IPS-20b (cell line): ENCODE data around the gene CAV1.
A peak's percentile ranks its signal among the peaks of the same experiment; 100 is the strongest.

ENCODE experiments used
- H3K27ac ChIP-seq: one replicate; pipeline ENCODE4 v1.5.1; 2013; ENCODE audit warnings: low read length
- H3K27me3 ChIP-seq: 2 replicates; pipeline ENCODE4 v1.6.1; 2013; ENCODE audit warnings: mild to moderate bottlenecking, low read length, inconsistent platforms; ENCODE audit not compliant: insufficient read depth
- H3K36me3 ChIP-seq: 2 replicates; pipeline ENCODE4 v1.6.1; 2013; ENCODE audit warnings: low read depth, mild to moderate bottlenecking, inconsistent platforms, low read length, moderate library complexity; ENCODE audit not compliant: insufficient read depth
- H3K4me1 ChIP-seq: 2 replicates; pipeline ENCODE4 v1.6.1; 2013; ENCODE audit warnings: mild to moderate bottlenecking, control low read depth, inconsistent platforms, low read length, moderate library complexity; ENCODE audit not compliant: insufficient read depth
- H3K4me3 ChIP-seq: 2 replicates; pipeline ENCODE4 v1.5.1; 2013; ENCODE audit warnings: mild to moderate bottlenecking, low read length, inconsistent platforms
- H3K9ac ChIP-seq: 2 replicates; pipeline ENCODE4 v1.6.1; 2013; ENCODE audit warnings: low read depth, mild to moderate bottlenecking, inconsistent platforms, low read length, moderate library complexity
- H3K9me3 ChIP-seq: 2 replicates; pipeline ENCODE4 v1.6.1; 2013; ENCODE audit warnings: mild to moderate bottlenecking, low read depth, low read length, inconsistent platforms; ENCODE audit not compliant: insufficient read depth

Gene CAV1

GRCh38 chr7:116525298-116525912 lies 569 bp downstream of the CAV1 start:
- H3K9me3 ChIP-seq = no peaks in the 10 kb centered on the region
- H3K4me3 ChIP-seq = peak overlapping the region; percentile 90
- no peak overlapping the region for H3K27ac ChIP-seq
- H3K9ac ChIP-seq = peak overlapping the region; percentile 63
- peaks cover 48% of the 10 kb centered on the region for H3K27me3 ChIP-seq
- no peaks in the 10 kb centered on the region for H3K36me3 ChIP-seq
- H3K4me1 ChIP-seq = peaks cover 25% of the 10 kb centered on the region

GRCh38 chr7:116525913-116526861 lies 1.4 kb downstream of the CAV1 start:
- H3K4me1 ChIP-seq = peaks cover 23% of the 10 kb centered on the region
- H3K27ac ChIP-seq = no peak overlapping the region
- no peaks in the 10 kb centered on the region for H3K9me3 ChIP-seq
- H3K36me3 ChIP-seq = no peaks in the 10 kb centered on the region
- H3K9ac ChIP-seq = peak overlapping the region; percentile 63; the same call in 1 of the 2 replicates
- peaks cover 48% of the 10 kb centered on the region for H3K27me3 ChIP-seq
- H3K4me3 ChIP-seq = peak overlapping the region; percentile 90

- Histone ChIP-seq H3K9me3 (no peaks in the 10 kb centered on the region), H3K9ac (peak overlapping the region; percentile 63; the same call in 1 of the 2 replicates), H3K4me1 (peaks cover 16% of the 10 kb centered on the region), H3K27me3 (peaks cover 48% of the 10 kb centered on the region), H3K36me3 (no peaks in the 10 kb centered on the region), H3K4me3 (peak overlapping the region; percentile 90), H3K27ac (no peak overlapping the region)
Observed at GRCh38 chr7:116526897-116527296, 2.1 kb downstream of the CAV1 start.

GRCh38 chr7:116527521-116527920 lies 2.7 kb downstream of the CAV1 start:
- no peaks in the 10 kb centered on the region for H3K36me3 ChIP-seq
- H3K4me1 ChIP-seq = peaks cover 10% of the 10 kb centered on the region
- no peaks in the 10 kb centered on the region for H3K9me3 ChIP-seq
- peaks cover 48% of the 10 kb centered on the region for H3K27me3 ChIP-seq
- no peak overlapping the region for H3K27ac ChIP-seq
- H3K9ac ChIP-seq = no peak overlapping the region
- H3K4me3 ChIP-seq = 0 out of 2 replicates have a peak overlapping the region, but pooled peaks have one; percentile 90

- no peak overlapping the region for H3K9ac ChIP-seq
- H3K4me1 ChIP-seq = peaks cover 7% of the 10 kb centered on the region
- H3K27me3 ChIP-seq = peaks cover 48% of the 10 kb centered on the region
- H3K27ac ChIP-seq = no peak overlapping the region
- no peaks in the 10 kb centered on the region for H3K9me3 ChIP-seq
- H3K4me3 ChIP-seq = no peak overlapping the region
- H3K36me3 ChIP-seq = no peaks in the 10 kb centered on the region
Observed at GRCh38 chr7:116528008-116528789, 3.4 kb downstream of the CAV1 start.

- peaks cover 3% of the 10 kb centered on the region for H3K4me1 ChIP-seq
- H3K9me3 ChIP-seq = no peaks in the 10 kb centered on the region
- peaks cover 42% of the 10 kb centered on the region for H3K27me3 ChIP-seq
- no peak overlapping the region for H3K27ac ChIP-seq
- no peaks in the 10 kb centered on the region for H3K36me3 ChIP-seq
- H3K4me3 ChIP-seq = no peak overlapping the region
- no peak overlapping the region for H3K9ac ChIP-seq
Observed at GRCh38 chr7:116529250-116529649, 4.4 kb downstream of the CAV1 start.

- Histone ChIP-seq H3K4me1 (peaks cover 2% of the 10 kb centered on the region; the same call in 1 of the 2 replicates), H3K9ac (no peak overlapping the region), H3K36me3 (no peaks in the 10 kb centered on the region), H3K4me3 (no peak overlapping the region), H3K27ac (no peak overlapping the region), H3K27me3 (peaks cover 32% of the 10 kb centered on the region), H3K9me3 (no peaks in the 10 kb centered on the region)
Observed at GRCh38 chr7:116530107-116530820, 5.4 kb downstream of the CAV1 start.

- no peaks in the 10 kb centered on the region for H3K4me1 ChIP-seq
- H3K36me3 ChIP-seq = no peaks in the 10 kb centered on the region
- H3K4me3 ChIP-seq = no peak overlapping the region
- H3K9me3 ChIP-seq = no peaks in the 10 kb centered on the region
- peaks cover 12% of the 10 kb centered on the region for H3K27me3 ChIP-seq
- H3K27ac ChIP-seq = no peak overlapping the region
- no peak overlapping the region for H3K9ac ChIP-seq
Observed at GRCh38 chr7:116532102-116532688, 7.4 kb downstream of the CAV1 start.

- H3K36me3 ChIP-seq = no peaks in the 10 kb centered on the region
- no peak overlapping the region for H3K9ac ChIP-seq
- no peak overlapping the region for H3K4me3 ChIP-seq
- H3K27me3 ChIP-seq = no peaks in the 10 kb centered on the region
- H3K4me1 ChIP-seq = no peaks in the 10 kb centered on the region
- no peak overlapping the region for H3K27ac ChIP-seq
- no peaks in the 10 kb centered on the region for H3K9me3 ChIP-seq
Observed at GRCh38 chr7:116534790-116535189, 10.0 kb downstream of the CAV1 start.

GRCh38 chr7:116535416-116535815 lies 10.6 kb downstream of the CAV1 start:
- no peak overlapping the region for H3K4me3 ChIP-seq
- no peak overlapping the region for H3K27ac ChIP-seq
- H3K9me3 ChIP-seq = no peaks in the 10 kb centered on the region
- H3K4me1 ChIP-seq = no peaks in the 10 kb centered on the region
- no peaks in the 10 kb centered on the region for H3K36me3 ChIP-seq
- H3K27me3 ChIP-seq = no peaks in the 10 kb centered on the region
- H3K9ac ChIP-seq = no peak overlapping the region

- H3K27me3 ChIP-seq = no peaks in the 10 kb centered on the region
- no peaks in the 10 kb centered on the region; the same call in 1 of the 2 replicates for H3K4me1 ChIP-seq
- no peak overlapping the region for H3K27ac ChIP-seq
- H3K9ac ChIP-seq = no peak overlapping the region
- H3K36me3 ChIP-seq = no peaks in the 10 kb centered on the region
- H3K4me3 ChIP-seq = no peak overlapping the region
- H3K9me3 ChIP-seq = no peaks in the 10 kb centered on the region
Observed at GRCh38 chr7:116538138-116538537, 13.3 kb downstream of the CAV1 start.
